Testis (tissue), 3 donors: ENCODE results near the gene IKZF1. TPM values are rescaled to one million over a fixed set of nuclear protein-coding genes. Genes with fewer than 3 reads are reported as not detected.

Experiments used
- DNase-seq: peaks from one replicate; pipeline ENCODE4 v3.0.0-alpha.2; 2019
- H3K27ac ChIP-seq, 2 donors: fragments of 200-600 bp; sonication (generic); one replicate each; pipeline ENCODE4 v1.5.1; 2019
- H3K27me3 ChIP-seq: fragments of 200-600 bp; sonication (generic); one replicate; pipeline ENCODE4 v1.5.1; 2019
- H3K36me3 ChIP-seq: fragments of 200-600 bp; sonication (generic); one replicate; pipeline ENCODE4 v1.5.1; 2017; ENCODE audit warnings: low read depth; ENCODE audit errors: missing control alignments
- H3K4me1 ChIP-seq: fragments of 200-600 bp; sonication (generic); one replicate; pipeline ENCODE4 v1.5.1; 2019
- H3K4me3 ChIP-seq, 2 donors: fragments of 200-600 bp; sonication (generic); one replicate each; pipeline ENCODE4 v1.5.1; 2017 to 2019
- H3K9me3 ChIP-seq: fragments of 200-600 bp; sonication (generic); one replicate; pipeline ENCODE4 v1.5.1; 2017
- CTCF ChIP-seq, 3 experiments: fragments of 450-650 bp in 2 of 3; fragments of 200-600 bp in 1 of 3; sonication (generic) in 1 of 3; IDR thresholded peaks; one replicate each; pipeline ENCODE4 v1.5.1; 2016 to 2019; ENCODE audit warnings: antibody characterized with exemption in 3 of 3, mild to moderate bottlenecking in 2 of 3, moderate library complexity in 1 of 3
- POLR2A ChIP-seq: fragments of 450-650 bp; IDR thresholded peaks from one replicate; pipeline ENCODE4 v1.6.1; 2017; ENCODE audit warnings: antibody characterized with exemption, mild to moderate bottlenecking, moderate library complexity
- WGBS, 2 donors: methylation state at CpG; one replicate each; pipeline ENCODE4 v1.1.5; 2018; 5-methylcytosine and 5-hydroxymethylcytosine counted together
- intact Hi-C: fragments of 100-400 bp; cut with DNase I; formaldehyde crosslinking; loops from one replicate; pipeline ENCODE4 v1.15.1; 2023; ENCODE audit warnings: low total_unique reads
- polyA plus RNA-seq: library from polyadenylated mRNA; stranded (reverse); fragments of 350-450 nt; fragmentation: Illumina TruSeq; extraction: RNeasy Lipid Tissue Mini Kit (QIAGEN cat#74804); gene quantifications from one replicate; pipeline ENCODE4 v1.2.3, GENCODE V29; 2014; ENCODE audit warnings: low read depth, low replicate concordance; ENCODE audit not compliant: insufficient read depth
- total RNA-seq, 2 donors: library from RNA; depleted of rRNA; stranded (reverse); fragments of >200 nt; gene quantifications; one replicate each; pipeline ENCODE4 v1.2.3, GENCODE V29; 2016

IKZF1 gene
- total and polyA plus RNA-seq, 3 donors from 2014 or later: 4.2 to 10.4 (median 9.9) TPM

- 86 to 90% methylated on average over 4 of the region's 4 CpGs for WGBS, 2 donors
- no peaks in the 10 kb centered on the region for H3K9me3 ChIP-seq
- DNase-seq: no peak
- no peak overlapping the region for H3K4me3 ChIP-seq
- H3K27ac ChIP-seq: no peak overlapping the region
- intact Hi-C loops: no loop called here
- TF ChIP-seq POLR2A (no peak), CTCF (IDR thresholded peaks at IDR 0.05) (no peak)
- H3K36me3 ChIP-seq: no peaks in the 10 kb centered on the region
- no peaks in the 10 kb centered on the region for H3K27me3 ChIP-seq
- H3K4me1 ChIP-seq: no peaks in the 10 kb centered on the region
These were observed 63.9 kb downstream of the IKZF1 start for GRCh38 chr7:50368366-50368765.

DNA sequence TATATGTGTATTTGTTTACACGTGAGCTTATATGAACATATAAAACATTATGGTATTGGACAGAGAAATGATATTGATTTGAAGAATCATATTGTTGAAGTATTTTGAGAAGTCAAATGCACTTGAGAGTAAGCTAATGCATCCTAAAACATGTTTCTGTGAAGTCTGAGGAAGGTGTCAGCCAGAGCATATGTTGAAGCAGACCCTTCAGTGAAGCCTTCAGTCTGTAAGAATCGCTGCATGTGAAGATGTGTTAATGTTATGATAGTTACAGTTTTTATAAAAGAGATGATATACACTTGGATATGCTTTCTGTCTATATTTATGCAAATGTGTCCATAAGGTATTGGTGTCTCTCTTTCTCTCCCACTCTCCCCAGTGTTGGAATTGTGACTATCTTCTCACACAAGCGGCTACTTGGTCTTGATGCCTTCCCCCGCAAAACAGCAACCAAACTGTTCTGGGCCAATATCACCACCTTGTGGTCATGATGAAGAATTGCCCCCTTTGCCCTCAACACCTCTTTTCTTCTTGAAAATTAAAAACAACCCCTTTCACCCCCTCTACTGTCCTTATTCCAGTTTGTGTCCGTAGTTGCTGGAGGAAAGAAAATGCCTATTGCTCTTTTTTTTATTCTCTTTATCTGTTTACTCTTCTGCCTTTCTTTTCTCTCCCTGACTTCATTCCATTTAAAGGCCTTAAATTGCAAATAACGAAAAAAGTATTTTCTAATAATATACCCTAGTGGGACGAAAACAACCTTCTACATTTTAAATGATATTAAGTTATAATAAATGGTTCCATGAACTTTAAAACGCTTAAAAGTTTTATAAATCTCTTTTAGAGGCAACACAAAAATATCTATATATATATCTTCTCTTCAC is 64.9 kb downstream of the IKZF1 start:
- TF ChIP-seq CTCF (IDR thresholded peaks at IDR 0.05) (peak; percentile 47 to 64 (median 48)), POLR2A (no peak)
- peak; percentile 28 for DNase-seq
- Histone ChIP-seq H3K27ac (no peak overlapping the region), H3K4me3 (no peak overlapping the region), H3K36me3 (no peaks in the 10 kb centered on the region), H3K4me1 (no peaks in the 10 kb centered on the region), H3K9me3 (no peaks in the 10 kb centered on the region), H3K27me3 (no peaks in the 10 kb centered on the region)
- WGBS, 2 donors: 71 to 72% methylated on average over 8 of the region's 8 CpGs
- intact Hi-C loops: no loop called here

DNA sequence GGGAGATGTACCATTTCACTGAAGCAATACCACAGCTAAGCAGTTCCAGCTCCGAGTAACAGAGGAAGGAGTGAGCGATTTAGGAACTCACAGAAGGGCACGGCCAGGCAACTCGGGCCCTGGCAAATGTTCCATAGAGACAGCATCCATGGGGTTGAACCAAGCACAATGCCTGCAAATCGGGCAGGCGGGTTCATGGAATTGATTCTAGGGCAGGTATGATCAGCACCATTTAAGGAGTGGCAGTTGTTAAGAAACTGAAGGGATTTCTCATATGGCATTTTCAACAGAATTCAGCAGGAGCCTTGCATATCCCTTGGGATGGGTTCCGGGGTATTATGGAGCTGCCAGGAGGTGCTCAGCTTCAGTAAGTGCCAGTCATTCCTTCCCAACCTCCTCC is 66.4 kb downstream of the IKZF1 start:
- DNase-seq: no peak
- Histone ChIP-seq H3K4me3 (no peak overlapping the region), H3K9me3 (no peaks in the 10 kb centered on the region), H3K4me1 (no peaks in the 10 kb centered on the region), H3K27ac (no peak overlapping the region), H3K36me3 (no peaks in the 10 kb centered on the region), H3K27me3 (no peaks in the 10 kb centered on the region)
- intact Hi-C loops: no loop called here
- WGBS, 2 donors: 87 to 95% methylated on average over 7 of the region's 7 CpGs
- no peak for TF ChIP-seq CTCF (IDR thresholded peaks at IDR 0.05)
- TF ChIP-seq POLR2A: no peak

GRCh38 chr7:50371551-50372021 is 67.1 kb downstream of the IKZF1 start:
- no peak for DNase-seq
- no peaks in the 10 kb centered on the region for H3K27me3 ChIP-seq
- H3K4me3 ChIP-seq: no peak overlapping the region
- intact Hi-C loops: no loop called here
- no peak overlapping the region for H3K27ac ChIP-seq
- no peaks in the 10 kb centered on the region for H3K36me3 ChIP-seq
- H3K4me1 ChIP-seq: no peaks in the 10 kb centered on the region
- no peaks in the 10 kb centered on the region for H3K9me3 ChIP-seq
- TF ChIP-seq POLR2A: no peak
- no peak for TF ChIP-seq CTCF (IDR thresholded peaks at IDR 0.05)
- 89 to 94% methylated on average over 5 of the region's 5 CpGs for WGBS, 2 donors
